Fibroblast of lung (primary cell): ENCODE data around the gene TACC2. TPM values are rescaled to one million over a fixed set of nuclear protein-coding genes. Genes with fewer than 3 reads are reported as not detected.
"Not testable (repeated sequence)": the region's sequence is repeated elsewhere in the genome, so short reads cannot be mapped to it uniquely, and the experiment has no call there.

ENCODE experiments used
- DNase-seq, 2 donors: peaks; one replicate each; pipeline versions ENCODE4 v3.0.0 to v3.0.0-alpha.2; 2010; ENCODE audit warnings: low read depth in 2 of 2
- H2AFZ ChIP-seq: 2 replicates; pipeline ENCODE4 v1.5.1; 2012; ENCODE audit warnings: low read length, control low read depth, inconsistent platforms
- H3K27ac ChIP-seq: 2 replicates; pipeline ENCODE4 v1.5.1; 2011; ENCODE audit warnings: low read length, control low read depth; ENCODE audit not compliant: insufficient read depth
- H3K27me3 ChIP-seq: 2 replicates; pipeline ENCODE4 v1.5.1; 2011; ENCODE audit warnings: mild to moderate bottlenecking, low read length; ENCODE audit not compliant: control insufficient read depth, insufficient read depth
- H3K36me3 ChIP-seq: 2 replicates; pipeline ENCODE4 v1.5.1; 2011; ENCODE audit warnings: low read length; ENCODE audit not compliant: control insufficient read depth, insufficient read depth
- H3K4me1 ChIP-seq: 2 replicates; pipeline ENCODE4 v1.5.1; 2011; ENCODE audit warnings: low read length; ENCODE audit not compliant: control insufficient read depth, insufficient read depth; ENCODE audit errors: extremely low read depth
- H3K4me2 ChIP-seq: 2 replicates; pipeline ENCODE4 v1.5.1; 2011; ENCODE audit warnings: low read length, control low read depth; ENCODE audit not compliant: insufficient read depth; ENCODE audit errors: extremely low read depth
- H3K4me3 ChIP-seq, 4 experiments: fragments of 200-600 bp in 1 of 4; sonication (generic) in 1 of 4; replicated peaks in 1 of 4; 2 replicates each; pipeline ENCODE4 v1.5.1; 2011 to 2016; ENCODE audit warnings: low read length in 4 of 4, low read depth in 3 of 4, mild to moderate bottlenecking in 3 of 4, control low read depth in 2 of 4, inconsistent platforms in 1 of 4, mixed read lengths in 1 of 4; ENCODE audit not compliant: insufficient read depth in 1 of 4; ENCODE audit errors: control extremely low read depth in 1 of 4
- H3K79me2 ChIP-seq: 2 replicates; pipeline ENCODE4 v1.5.1; 2012; ENCODE audit warnings: mild to moderate bottlenecking, low read length, inconsistent platforms; ENCODE audit not compliant: control insufficient read depth, insufficient read depth
- H3K9ac ChIP-seq: 2 replicates; pipeline ENCODE4 v1.5.1; 2011; ENCODE audit warnings: mild to moderate bottlenecking, low read length, control low read depth; ENCODE audit not compliant: insufficient read depth
- H3K9me3 ChIP-seq: 2 replicates; pipeline ENCODE4 v1.5.1; 2012; ENCODE audit warnings: low read depth, low read length; ENCODE audit not compliant: control insufficient read depth, insufficient read depth
- H4K20me1 ChIP-seq: 2 replicates; pipeline ENCODE4 v1.5.1; 2011; ENCODE audit warnings: low read length; ENCODE audit not compliant: control insufficient read depth, insufficient read depth; ENCODE audit errors: extremely low read depth
- CTCF ChIP-seq, 2 donors: IDR thresholded peaks in 1 of 2; conservative IDR thresholded peaks in 1 of 2; 1 replicate in 1 of 2; 2 replicates in 1 of 2; pipeline ENCODE4 v1.5.1; 2011 to 2012; ENCODE audit warnings: low read length in 2 of 2, control low read depth in 1 of 2, inconsistent platforms in 1 of 2, low read depth in 1 of 2, mild to moderate bottlenecking in 1 of 2
- EZH2 ChIP-seq: IDR thresholded peaks from 2 replicates; pipeline ENCODE4 v1.5.1; 2012; ENCODE audit warnings: low read length, control low read depth, mild to moderate bottlenecking; ENCODE audit errors: missing control alignments
- polyA plus RNA-seq, 2 donors: library from polyadenylated mRNA; depleted of rRNA in 1 of 2; stranded (reverse) in 1 of 2; unstranded in 1 of 2; fragments of >200 nt; gene quantifications; 2 replicates each; pipeline ENCODE4 v1.2.1, GENCODE V29; 2011 to 2012; ENCODE audit warnings: missing spikeins in 1 of 2
- total RNA-seq: library from RNA; depleted of rRNA; stranded (reverse); fragments of >200 nt; gene quantifications from 2 replicates; pipeline ENCODE4 v1.2.1, GENCODE V29; 2014

The TACC2 gene
- total and polyA plus RNA-seq, 2 donors (not counting 1 experiment from before 2014, with no cell fraction given), result 7.6 to 13.0 TPM

- TF ChIP-seq CTCF (conservative IDR thresholded peaks at IDR 0.05 in 1 of 2, IDR thresholded peaks at IDR 0.05 in 1 of 2; ENCODE audit: low read depth in 1 of 2, low read length in 2 of 2) (no peak), EZH2 (no peak)
- Histone ChIP-seq H3K9me3 (no peaks in the 10 kb centered on the region), H3K27ac (no peak overlapping the region), H3K4me2 (no peak overlapping the region), H2AFZ (no peak overlapping the region), H3K4me1 (no peaks in the 10 kb centered on the region), H3K79me2 (no peaks in the 10 kb centered on the region), H3K27me3 (peaks cover 9% of the 10 kb centered on the region), H4K20me1 (no peaks in the 10 kb centered on the region), H3K9ac (no peak overlapping the region), H3K36me3 (no peaks in the 10 kb centered on the region), H3K4me3 (no peak overlapping the region)
- no peak for DNase-seq
Measured at GRCh38 chr10:122022276-122022675, 33.3 kb downstream of the TACC2 start.

- H3K4me2 ChIP-seq, H3K4me1 ChIP-seq, H2AFZ ChIP-seq, H3K4me3 ChIP-seq, H3K9ac ChIP-seq, DNase-seq, H3K79me2 ChIP-seq, H3K36me3 ChIP-seq, H3K9me3 ChIP-seq, H3K27ac ChIP-seq, H4K20me1 ChIP-seq, H3K27me3 ChIP-seq: not testable (repeated sequence)
Measured at GRCh38 chr10:122023257-122023656, 34.3 kb downstream of the TACC2 start.

GRCh38 chr10:122029499-122030199 is 40.7 kb downstream of the TACC2 start:
- H4K20me1 ChIP-seq, result no peaks in the 10 kb centered on the region
- no peaks in the 10 kb centered on the region for H3K9me3 ChIP-seq
- DNase-seq, result no peak
- H3K27ac ChIP-seq, result no peak overlapping the region
- no peak overlapping the region for H3K4me3 ChIP-seq
- H3K9ac ChIP-seq, result no peak overlapping the region
- peaks cover 4% of the 10 kb centered on the region for H3K27me3 ChIP-seq
- no peak overlapping the region for H3K4me2 ChIP-seq
- no peak overlapping the region for H2AFZ ChIP-seq
- peak in 1 of 2 donors; percentile 14 for TF ChIP-seq CTCF (conservative IDR thresholded peaks at IDR 0.05 in 1 of 2, IDR thresholded peaks at IDR 0.05 in 1 of 2; ENCODE audit: low read depth in 1 of 2, low read length in 2 of 2)
- TF ChIP-seq EZH2, result no peak
- H3K4me1 ChIP-seq, result no peaks in the 10 kb centered on the region
- H3K36me3 ChIP-seq, result no peaks in the 10 kb centered on the region
- no peaks in the 10 kb centered on the region for H3K79me2 ChIP-seq
